Mesendoderm (in vitro differentiated cells): Measurements from ENCODE around the gene MCU.
"Not testable (repeated sequence)": the region's sequence is repeated elsewhere in the genome, so short reads cannot be mapped to it uniquely, and the experiment has no call there.

Experiments used
- DNase-seq: peaks from one replicate; pipeline ENCODE4 v3.0.0; 2013
- H2AK5ac ChIP-seq: 2 replicates; pipeline ENCODE4 v1.6.1; 2013; ENCODE audit warnings: low read length, inconsistent platforms
- H2BK120ac ChIP-seq: 2 replicates; pipeline ENCODE4 v1.6.1; 2013; ENCODE audit warnings: low read depth, mild to moderate bottlenecking, low read length, moderate library complexity, mixed read lengths
- H2BK15ac ChIP-seq: replicated peaks from 2 replicates; pipeline ENCODE4 v1.6.1; 2013; ENCODE audit warnings: low read depth, mild to moderate bottlenecking, moderate library complexity
- H2BK5ac ChIP-seq: 2 replicates; pipeline ENCODE4 v1.6.1; 2013; ENCODE audit warnings: low read length, inconsistent platforms
- H3K18ac ChIP-seq: 2 replicates; pipeline ENCODE4 v1.6.1; 2013; ENCODE audit warnings: mild to moderate bottlenecking, low read length, mixed read lengths
- H3K23ac ChIP-seq: one replicate; pipeline ENCODE4 v1.6.1; 2013; ENCODE audit warnings: low read length
- H3K27ac ChIP-seq: 2 replicates; pipeline ENCODE4 v1.5.1; 2013; ENCODE audit warnings: low read depth, mild to moderate bottlenecking, inconsistent platforms, low read length, moderate library complexity
- H3K27me3 ChIP-seq: 2 replicates; pipeline ENCODE4 v1.6.1; 2013; ENCODE audit warnings: low read length, control low read depth, mild to moderate bottlenecking, inconsistent platforms; ENCODE audit not compliant: insufficient read depth, poor library complexity
- H3K36me3 ChIP-seq: 2 replicates; pipeline ENCODE4 v1.6.1; 2013; ENCODE audit warnings: low read length, inconsistent platforms; ENCODE audit not compliant: control insufficient read depth, insufficient read depth
- H3K4ac ChIP-seq: one replicate; pipeline ENCODE4 v1.6.1; 2013; ENCODE audit warnings: low read depth, mild to moderate bottlenecking, low read length, moderate library complexity
- H3K4me1 ChIP-seq: 2 replicates; pipeline ENCODE4 v1.6.1; 2013; ENCODE audit warnings: low read depth, low read length, inconsistent platforms; ENCODE audit not compliant: control insufficient read depth
- H3K4me2 ChIP-seq: 2 replicates; pipeline ENCODE4 v1.6.1; 2013; ENCODE audit warnings: low read length
- H3K4me3 ChIP-seq: 2 replicates; pipeline ENCODE4 v1.5.1; 2013; ENCODE audit warnings: mild to moderate bottlenecking, low read length
- H3K56ac ChIP-seq: one replicate; pipeline ENCODE4 v1.6.1; 2013; ENCODE audit warnings: low read length
- H3K79me1 ChIP-seq: 2 replicates; pipeline ENCODE4 v1.6.1; 2013; ENCODE audit warnings: low read length, inconsistent platforms
- H3K79me2 ChIP-seq: 2 replicates; pipeline ENCODE4 v1.6.1; 2013; ENCODE audit warnings: mild to moderate bottlenecking, low read length; ENCODE audit not compliant: control insufficient read depth, insufficient read depth
- H3K9ac ChIP-seq: 2 replicates; pipeline ENCODE4 v1.6.1; 2013; ENCODE audit warnings: low read length, inconsistent platforms
- H4K5ac ChIP-seq: one replicate; pipeline ENCODE4 v1.6.1; 2013; ENCODE audit warnings: low read length
- H4K8ac ChIP-seq: one replicate; pipeline ENCODE4 v1.6.1; 2013; ENCODE audit warnings: low read depth, mild to moderate bottlenecking, control low read depth, low read length, moderate library complexity
- WGBS: extraction: QIAGEN DNeasy Blood & Tissue Kit; methylation state at CpG from one replicate; pipeline ENCODE4 v1.1.7; 2013; ENCODE audit warnings: low lambda C conversion rate, missing lambda C conversion rate; ENCODE audit not compliant: insufficient coverage; ENCODE audit errors: extremely low coverage; 5-methylcytosine and 5-hydroxymethylcytosine counted together

MCU gene

GRCh38 chr10:72733989-72734388, 42.0 kb downstream of the MCU start:
- Histone ChIP-seq H3K18ac (no peak overlapping the region), H3K4me3 (no peak overlapping the region), H3K4ac (no peak overlapping the region), H3K27me3 (no peaks in the 10 kb centered on the region), H3K9ac (no peak overlapping the region), H3K79me1 (peaks cover 8% of the 10 kb centered on the region), H2BK120ac (no peak overlapping the region), H3K23ac (no peak overlapping the region), H3K56ac (no peak overlapping the region), H3K36me3 (no peaks in the 10 kb centered on the region), H3K79me2 (peaks cover 9% of the 10 kb centered on the region), H3K4me2 (no peak overlapping the region), H4K8ac (no peak overlapping the region), H3K4me1 (peaks cover 1% of the 10 kb centered on the region), H2AK5ac (no peak overlapping the region), H2BK5ac (no peak overlapping the region), H3K27ac (no peak overlapping the region), H2BK15ac (no peak overlapping the region), H4K5ac (no peak overlapping the region)
- WGBS, result no CpG with 5 or more reads among the region's 1 CpG
- DNase-seq, result no peak

DNA sequence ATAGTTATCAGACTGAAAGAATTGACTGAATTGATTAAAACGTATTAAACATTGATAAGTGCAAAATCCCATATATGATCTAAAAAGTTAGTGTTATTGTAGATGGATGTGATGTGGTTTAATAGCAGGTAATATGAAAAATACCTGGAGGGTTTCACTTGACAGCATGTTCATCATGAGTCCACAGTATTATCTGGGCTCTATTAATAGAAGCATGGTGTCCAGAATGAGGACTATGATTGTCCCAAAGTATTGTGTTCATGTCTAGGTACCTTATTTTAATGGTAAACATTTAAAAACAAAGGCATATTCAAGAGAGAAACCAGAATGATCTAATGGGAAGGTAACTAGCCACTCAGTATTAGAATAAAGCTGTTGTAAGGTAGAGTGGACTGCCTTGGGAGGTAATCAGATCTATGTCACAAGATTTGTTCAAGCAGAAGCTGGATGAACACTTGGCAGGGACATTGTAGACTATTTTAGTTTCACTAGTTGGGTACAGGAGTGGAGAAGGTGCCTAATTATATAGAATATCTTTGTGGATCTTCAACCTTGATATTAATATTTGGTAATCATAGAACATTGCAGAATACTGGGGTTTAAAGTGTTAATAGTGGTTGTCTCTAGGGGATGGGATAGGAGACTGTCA, 43.5 kb downstream of the MCU start:
- H3K79me1 ChIP-seq, result peaks cover 5% of the 10 kb centered on the region
- no peak overlapping the region for H3K56ac ChIP-seq
- 100% methylated on average over 1 of the region's 1 CpG for WGBS
- no peak overlapping the region for H4K5ac ChIP-seq
- H2BK15ac ChIP-seq, result no peak overlapping the region
- H3K4me3 ChIP-seq, result no peak overlapping the region
- H2BK5ac ChIP-seq, result no peak overlapping the region
- H2BK120ac ChIP-seq, result no peak overlapping the region
- no peak overlapping the region for H3K4ac ChIP-seq
- no peak overlapping the region for H3K23ac ChIP-seq
- H3K18ac ChIP-seq, result no peak overlapping the region
- no peak for DNase-seq
- H3K4me2 ChIP-seq, result no peak overlapping the region
- H4K8ac ChIP-seq, result no peak overlapping the region
- no peak overlapping the region for H3K27ac ChIP-seq
- peaks cover 14% of the 10 kb centered on the region for H3K79me2 ChIP-seq
- no peak overlapping the region for H2AK5ac ChIP-seq
- H3K27me3 ChIP-seq, result no peaks in the 10 kb centered on the region
- H3K36me3 ChIP-seq, result no peaks in the 10 kb centered on the region
- peaks cover 1% of the 10 kb centered on the region for H3K4me1 ChIP-seq
- no peak overlapping the region for H3K9ac ChIP-seq

GRCh38 chr10:72736176-72736827, 44.4 kb downstream of the MCU start:
- Histone ChIP-seq H4K5ac (no peak overlapping the region), H3K79me2 (peaks cover 14% of the 10 kb centered on the region), H3K23ac (no peak overlapping the region), H3K56ac (no peak overlapping the region), H2BK15ac (no peak overlapping the region), H2BK120ac (no peak overlapping the region), H2AK5ac (no peak overlapping the region), H3K79me1 (peaks cover 3% of the 10 kb centered on the region), H3K4ac (no peak overlapping the region), H3K27me3 (no peaks in the 10 kb centered on the region), H3K27ac (no peak overlapping the region), H3K4me3 (no peak overlapping the region), H3K36me3 (no peaks in the 10 kb centered on the region), H4K8ac (no peak overlapping the region), H3K4me1 (peaks cover 1% of the 10 kb centered on the region), H3K4me2 (no peak overlapping the region), H3K9ac (no peak overlapping the region), H3K18ac (no peak overlapping the region), H2BK5ac (no peak overlapping the region)
- peak; percentile 58 for DNase-seq
- no CpG with 5 or more reads among the region's 1 CpG for WGBS

GRCh38 chr10:72736828-72737220, 44.9 kb downstream of the MCU start:
- no peak for DNase-seq
- H4K5ac ChIP-seq, result no peak overlapping the region
- H4K8ac ChIP-seq, result no peak overlapping the region
- no peak overlapping the region for H3K4ac ChIP-seq
- H3K23ac ChIP-seq, result no peak overlapping the region
- H3K79me2 ChIP-seq, result peaks cover 14% of the 10 kb centered on the region
- no peak overlapping the region for H2BK5ac ChIP-seq
- no peaks in the 10 kb centered on the region for H3K27me3 ChIP-seq
- no peak overlapping the region for H2BK120ac ChIP-seq
- no peak overlapping the region for H3K4me3 ChIP-seq
- H3K36me3 ChIP-seq, result no peaks in the 10 kb centered on the region
- H3K27ac ChIP-seq, result no peak overlapping the region
- H3K18ac ChIP-seq, result no peak overlapping the region
- H3K4me1 ChIP-seq, result peaks cover 1% of the 10 kb centered on the region
- no peak overlapping the region for H2AK5ac ChIP-seq
- no CpG with 5 or more reads among the region's 4 CpGs for WGBS
- no peak overlapping the region for H3K56ac ChIP-seq
- H3K4me2 ChIP-seq, result no peak overlapping the region
- H3K9ac ChIP-seq, result no peak overlapping the region
- H2BK15ac ChIP-seq, result no peak overlapping the region
- peaks cover 3% of the 10 kb centered on the region for H3K79me1 ChIP-seq

DNA sequence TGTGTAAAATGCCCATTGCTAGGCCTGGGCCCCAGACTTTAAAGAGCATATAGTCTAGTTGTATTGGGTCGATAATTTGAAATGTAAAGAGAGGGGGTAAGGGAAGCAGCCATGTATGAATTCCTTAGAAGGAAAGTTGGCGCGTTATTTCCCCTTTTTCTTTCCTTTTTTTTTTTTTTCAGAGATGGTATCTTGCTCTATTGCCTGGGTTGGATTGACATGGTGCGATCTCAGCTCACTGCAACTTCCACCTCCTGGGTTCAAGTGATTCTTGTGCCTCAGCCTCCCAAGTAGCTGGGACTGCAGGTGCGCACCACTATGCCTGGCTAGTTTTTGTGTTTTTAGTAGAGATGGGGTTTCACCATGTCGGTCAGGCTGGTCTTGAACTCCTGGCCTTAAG, 45.4 kb downstream of the MCU start:
- not testable (repeated sequence) for H3K23ac ChIP-seq, DNase-seq, H3K79me1 ChIP-seq, H3K27me3 ChIP-seq, H3K36me3 ChIP-seq, H3K4me1 ChIP-seq, H2AK5ac ChIP-seq, H3K18ac ChIP-seq, H2BK120ac ChIP-seq, H3K4me2 ChIP-seq, H3K4ac ChIP-seq, H4K8ac ChIP-seq, H2BK15ac ChIP-seq, H3K56ac ChIP-seq, H3K27ac ChIP-seq, H2BK5ac ChIP-seq, H3K9ac ChIP-seq, H3K4me3 ChIP-seq, H4K5ac ChIP-seq
- no CpG with 5 or more reads among the region's 6 CpGs for WGBS
- H3K79me2 ChIP-seq, result peaks cover 16% of the 10 kb centered on the region

- no CpG with 5 or more reads among the region's 2 CpGs for WGBS
- H2BK120ac ChIP-seq, result no peak overlapping the region
- H3K23ac ChIP-seq, result no peak overlapping the region
- H3K9ac ChIP-seq, result no peak overlapping the region
- H3K4me1 ChIP-seq, result peaks cover 1% of the 10 kb centered on the region
- H3K18ac ChIP-seq, result no peak overlapping the region
- no peaks in the 10 kb centered on the region for H3K27me3 ChIP-seq
- no peak overlapping the region for H3K27ac ChIP-seq
- no peak overlapping the region for H3K4me2 ChIP-seq
- no peak overlapping the region for H2AK5ac ChIP-seq
- H3K4me3 ChIP-seq, result no peak overlapping the region
- H3K79me1 ChIP-seq, result peaks cover 5% of the 10 kb centered on the region
- no peak overlapping the region for H4K8ac ChIP-seq
- no peak overlapping the region for H4K5ac ChIP-seq
- peaks cover 18% of the 10 kb centered on the region for H3K79me2 ChIP-seq
- no peak overlapping the region for H3K56ac ChIP-seq
- no peak overlapping the region for H2BK15ac ChIP-seq
- H3K36me3 ChIP-seq, result no peaks in the 10 kb centered on the region
- no peak overlapping the region for H2BK5ac ChIP-seq
- H3K4ac ChIP-seq, result no peak overlapping the region
- no peak for DNase-seq
These were observed 46.5 kb downstream of the MCU start for GRCh38 chr10:72738486-72738885.
